Fibroblast of villous mesenchyme (primary cell): ENCODE measurements around the gene COL23A1. TPM values are rescaled to one million over a fixed set of nuclear protein-coding genes. Genes with fewer than 3 reads are reported as not detected.

ENCODE experiments used
- DNase-seq: peaks from one replicate; pipeline ENCODE4 v3.0.0-alpha.2; 2010; ENCODE audit warnings: low read depth
- H3K4me3 ChIP-seq: 2 replicates; pipeline ENCODE4 v1.5.1; 2011; ENCODE audit warnings: low read depth, mild to moderate bottlenecking, low read length
- total RNA-seq: library from RNA; depleted of rRNA; stranded (reverse); fragments of >200 nt; gene quantifications from 2 replicates; pipeline ENCODE4 v1.2.3, GENCODE V29; 2012
- TF ChIP-seq, protein P1 (sequence below): IDR thresholded peaks from 2 replicates; pipeline ENCODE4 v1.5.1; 2012; ENCODE audit warnings: low read depth, mild to moderate bottlenecking, low read length; ENCODE audit not compliant: insufficient read depth

COL23A1 gene
- total RNA-seq, 1 donor: not detected

DNA sequence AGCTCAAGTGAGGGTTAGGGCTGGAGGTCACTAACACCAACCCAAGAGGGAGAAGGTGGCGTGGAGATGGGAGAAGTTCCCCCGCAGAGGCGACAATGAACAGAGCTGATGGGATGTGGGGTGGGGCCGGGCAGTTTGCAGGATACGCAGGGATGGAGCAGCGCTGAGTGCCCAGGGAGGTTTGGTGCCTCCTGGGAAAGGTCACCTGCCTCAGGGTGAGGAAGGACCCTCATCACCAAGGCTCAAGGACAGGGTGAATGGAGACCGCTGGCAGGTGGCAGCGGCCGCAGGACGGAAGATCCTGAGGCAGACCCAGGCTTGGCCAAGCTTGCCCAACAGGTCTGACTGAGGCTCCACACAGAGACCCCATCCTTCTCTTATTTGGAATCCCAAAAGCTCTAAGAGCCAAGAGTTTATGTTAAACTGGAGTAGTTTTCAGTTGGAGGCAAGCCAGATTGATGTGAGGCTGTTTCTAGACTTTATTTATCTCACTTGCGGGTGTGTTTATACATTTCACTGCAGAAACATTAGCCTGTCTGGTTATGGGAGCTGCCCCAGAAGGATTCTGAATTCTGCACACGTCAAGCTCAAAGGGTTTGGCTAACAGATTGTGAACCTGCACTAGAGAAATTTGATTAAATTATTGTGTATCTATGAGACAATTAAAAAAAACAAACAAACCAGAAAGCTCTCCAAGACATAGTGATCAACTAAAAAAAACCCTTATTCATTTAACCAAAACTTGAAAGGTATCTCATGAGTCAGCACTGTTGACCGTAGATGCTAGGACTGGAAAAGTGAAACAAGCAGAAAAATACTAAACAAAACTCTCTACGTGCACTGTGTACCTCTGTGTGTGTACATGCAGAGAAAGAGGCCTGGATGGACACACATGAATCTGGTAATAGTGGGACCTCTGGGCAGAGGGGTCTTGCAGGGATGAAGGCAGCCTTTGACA is 211.4 kb downstream of the COL23A1 start:
- TF ChIP-seq, protein P1, sequence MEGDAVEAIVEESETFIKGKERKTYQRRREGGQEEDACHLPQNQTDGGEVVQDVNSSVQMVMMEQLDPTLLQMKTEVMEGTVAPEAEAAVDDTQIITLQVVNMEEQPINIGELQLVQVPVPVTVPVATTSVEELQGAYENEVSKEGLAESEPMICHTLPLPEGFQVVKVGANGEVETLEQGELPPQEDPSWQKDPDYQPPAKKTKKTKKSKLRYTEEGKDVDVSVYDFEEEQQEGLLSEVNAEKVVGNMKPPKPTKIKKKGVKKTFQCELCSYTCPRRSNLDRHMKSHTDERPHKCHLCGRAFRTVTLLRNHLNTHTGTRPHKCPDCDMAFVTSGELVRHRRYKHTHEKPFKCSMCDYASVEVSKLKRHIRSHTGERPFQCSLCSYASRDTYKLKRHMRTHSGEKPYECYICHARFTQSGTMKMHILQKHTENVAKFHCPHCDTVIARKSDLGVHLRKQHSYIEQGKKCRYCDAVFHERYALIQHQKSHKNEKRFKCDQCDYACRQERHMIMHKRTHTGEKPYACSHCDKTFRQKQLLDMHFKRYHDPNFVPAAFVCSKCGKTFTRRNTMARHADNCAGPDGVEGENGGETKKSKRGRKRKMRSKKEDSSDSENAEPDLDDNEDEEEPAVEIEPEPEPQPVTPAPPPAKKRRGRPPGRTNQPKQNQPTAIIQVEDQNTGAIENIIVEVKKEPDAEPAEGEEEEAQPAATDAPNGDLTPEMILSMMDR: no peak
- DNase-seq: no peak
- no peak overlapping the region for H3K4me3 ChIP-seq

DNA sequence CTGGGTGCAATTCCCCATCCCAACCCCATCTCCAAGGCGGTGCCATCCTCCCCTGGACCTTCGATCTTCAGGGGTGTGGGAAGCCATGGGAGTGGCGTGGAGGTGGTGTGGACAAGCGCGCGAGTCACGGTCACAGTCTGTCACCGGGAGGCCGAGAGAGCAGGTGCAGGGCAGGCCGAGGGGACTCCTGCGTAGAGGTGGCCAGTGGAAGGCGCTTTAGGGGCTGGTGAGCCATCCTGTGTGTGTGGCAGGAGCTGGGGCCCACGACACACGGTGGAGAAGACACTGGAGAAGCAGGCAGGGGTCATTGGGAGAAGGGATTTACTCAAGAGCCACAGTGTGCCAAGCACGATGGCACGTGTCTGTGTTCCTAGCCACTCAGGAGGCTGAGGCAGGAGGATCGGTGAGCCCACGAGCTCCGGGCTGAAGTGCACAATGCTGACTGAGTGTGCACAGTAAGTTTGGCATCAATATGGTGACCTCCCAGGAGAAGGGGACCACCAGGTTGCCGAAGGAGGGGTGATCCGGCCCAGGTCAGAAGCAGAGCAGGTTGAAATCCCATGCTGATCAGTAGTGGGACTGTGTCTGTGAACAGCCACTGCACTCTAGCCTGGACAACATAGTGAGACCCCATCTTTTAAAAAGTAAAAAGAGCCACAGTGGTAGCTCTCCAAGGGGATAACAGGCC is 212.5 kb downstream of the COL23A1 start:
- TF ChIP-seq, protein P1: no peak
- no peak for DNase-seq
- no peak overlapping the region for H3K4me3 ChIP-seq

DNA sequence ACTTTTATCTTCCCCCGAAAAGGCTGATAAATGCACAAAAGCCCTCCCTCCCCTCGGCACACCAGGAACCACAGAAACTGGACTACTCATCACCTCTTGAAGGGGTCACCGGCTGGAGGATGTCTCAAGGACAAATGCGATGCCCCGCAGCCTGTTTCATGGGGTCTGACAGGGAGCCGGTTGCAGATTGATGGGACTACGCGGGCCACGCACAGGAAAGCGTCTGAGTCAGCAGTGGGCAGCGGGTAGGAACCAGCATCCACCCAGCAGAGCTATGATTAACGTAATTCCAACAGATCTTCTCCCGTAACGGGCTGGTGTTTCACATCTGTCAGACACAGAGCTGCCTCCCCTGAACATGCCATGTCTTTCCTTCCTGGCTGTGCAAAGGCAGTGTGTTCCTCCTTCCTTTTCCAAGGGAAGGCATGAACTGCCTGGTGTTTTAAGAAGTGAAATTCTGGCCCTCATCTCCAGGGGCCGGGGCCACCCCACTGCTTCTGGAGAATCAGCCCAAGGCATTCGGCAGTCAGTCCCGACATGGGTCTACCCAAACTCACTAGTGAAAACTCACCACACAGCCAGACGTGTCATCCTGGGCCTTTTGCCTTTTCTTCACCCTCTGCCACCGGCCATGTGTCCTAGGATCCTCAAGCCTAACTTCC is 213.1 kb downstream of the COL23A1 start:
- TF ChIP-seq, protein P1: no peak
- H3K4me3 ChIP-seq: no peak overlapping the region
- no peak for DNase-seq

DNA sequence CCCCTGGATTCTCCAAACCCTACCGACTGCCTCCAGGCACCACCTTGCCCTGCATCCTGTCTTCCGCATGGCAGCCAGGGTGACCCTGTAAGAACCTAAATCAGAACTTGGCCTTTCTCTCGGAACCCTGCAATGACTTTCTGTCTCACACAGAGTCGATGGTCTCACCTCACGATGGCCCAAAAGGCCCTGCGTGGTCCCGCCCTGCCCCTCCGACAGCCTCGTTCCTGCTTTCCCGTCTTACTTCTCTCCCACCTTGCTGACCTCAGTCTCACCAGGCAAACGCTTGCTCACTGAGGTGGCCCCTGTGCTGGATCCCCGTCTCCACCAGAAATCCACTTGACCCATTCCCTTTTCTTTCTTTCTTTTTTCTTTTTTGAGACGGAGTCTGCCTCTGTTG is 214.8 kb downstream of the COL23A1 start:
- no peak overlapping the region for H3K4me3 ChIP-seq
- DNase-seq: no peak
- TF ChIP-seq, protein P1: no peak

DNA sequence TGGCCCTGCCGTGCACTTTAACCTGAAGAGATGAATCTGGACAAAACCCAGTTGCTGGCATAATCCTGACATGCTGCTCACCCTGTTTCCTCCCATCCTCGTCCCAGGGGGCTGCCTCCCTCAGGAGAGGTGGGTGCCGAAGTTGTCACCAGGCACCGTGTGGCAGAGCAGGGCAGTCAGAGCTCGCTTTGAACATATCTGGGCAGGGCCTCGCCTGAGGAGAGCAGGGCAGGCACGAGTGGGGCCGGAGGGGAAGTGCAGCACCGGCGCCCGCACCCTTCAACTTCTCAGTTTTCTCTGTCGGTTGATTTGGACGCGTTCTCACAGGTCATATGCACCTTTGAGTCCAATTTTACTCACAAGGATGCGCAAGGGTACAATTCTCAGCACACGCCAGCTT is 216.5 kb downstream of the COL23A1 start:
- no peak overlapping the region for H3K4me3 ChIP-seq
- TF ChIP-seq, protein P1: no peak
- DNase-seq: no peak

DNA sequence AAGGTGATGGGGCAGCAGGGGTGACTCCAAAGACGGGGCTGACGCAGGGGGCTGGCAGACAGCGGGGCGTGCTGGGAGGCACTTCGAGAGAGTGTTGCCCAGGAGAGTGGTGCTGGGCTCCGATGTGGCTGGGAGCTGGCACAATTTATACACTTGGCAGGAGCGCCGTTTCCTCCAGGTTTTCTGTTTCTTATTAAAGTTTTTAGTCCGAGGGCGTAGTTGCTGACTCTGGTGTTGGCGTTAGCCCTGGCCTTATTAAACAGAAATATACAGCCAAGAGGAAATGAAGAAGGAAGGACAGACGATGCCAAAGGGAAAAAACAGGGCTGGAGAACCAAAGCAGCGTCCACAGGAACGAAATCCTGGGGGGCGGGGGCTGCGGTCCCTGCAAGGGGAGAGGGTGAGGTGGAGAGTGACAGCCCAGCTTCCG is 218.0 kb downstream of the COL23A1 start:
- DNase-seq: no peak
- TF ChIP-seq, protein P1: no peak
- H3K4me3 ChIP-seq: no peak overlapping the region
